Fibroblast of lung (primary cell): ENCODE results near the gene COL4A2. TPM values are rescaled to one million over a fixed set of nuclear protein-coding genes. Genes with fewer than 3 reads are reported as not detected.

Experiments
- DNase-seq, 2 donors: peaks; one replicate each; pipeline versions ENCODE4 v3.0.0 to v3.0.0-alpha.2; 2010; ENCODE audit warnings: low read depth in 2 of 2
- H2AFZ ChIP-seq: 2 replicates; pipeline ENCODE4 v1.5.1; 2012; ENCODE audit warnings: low read length, control low read depth, inconsistent platforms
- H3K27ac ChIP-seq: 2 replicates; pipeline ENCODE4 v1.5.1; 2011; ENCODE audit warnings: low read length, control low read depth; ENCODE audit not compliant: insufficient read depth
- H3K27me3 ChIP-seq: 2 replicates; pipeline ENCODE4 v1.5.1; 2011; ENCODE audit warnings: mild to moderate bottlenecking, low read length; ENCODE audit not compliant: control insufficient read depth, insufficient read depth
- H3K36me3 ChIP-seq: 2 replicates; pipeline ENCODE4 v1.5.1; 2011; ENCODE audit warnings: low read length; ENCODE audit not compliant: control insufficient read depth, insufficient read depth
- H3K4me1 ChIP-seq: 2 replicates; pipeline ENCODE4 v1.5.1; 2011; ENCODE audit warnings: low read length; ENCODE audit not compliant: control insufficient read depth, insufficient read depth; ENCODE audit errors: extremely low read depth
- H3K4me2 ChIP-seq: 2 replicates; pipeline ENCODE4 v1.5.1; 2011; ENCODE audit warnings: low read length, control low read depth; ENCODE audit not compliant: insufficient read depth; ENCODE audit errors: extremely low read depth
- H3K4me3 ChIP-seq, 4 experiments: fragments of 200-600 bp in 1 of 4; sonication (generic) in 1 of 4; replicated peaks in 1 of 4; 2 replicates each; pipeline ENCODE4 v1.5.1; 2011 to 2016; ENCODE audit warnings: low read length in 4 of 4, low read depth in 3 of 4, mild to moderate bottlenecking in 3 of 4, control low read depth in 2 of 4, inconsistent platforms in 1 of 4, mixed read lengths in 1 of 4; ENCODE audit not compliant: insufficient read depth in 1 of 4; ENCODE audit errors: control extremely low read depth in 1 of 4
- H3K79me2 ChIP-seq: 2 replicates; pipeline ENCODE4 v1.5.1; 2012; ENCODE audit warnings: mild to moderate bottlenecking, low read length, inconsistent platforms; ENCODE audit not compliant: control insufficient read depth, insufficient read depth
- H3K9ac ChIP-seq: 2 replicates; pipeline ENCODE4 v1.5.1; 2011; ENCODE audit warnings: mild to moderate bottlenecking, low read length, control low read depth; ENCODE audit not compliant: insufficient read depth
- H3K9me3 ChIP-seq: 2 replicates; pipeline ENCODE4 v1.5.1; 2012; ENCODE audit warnings: low read depth, low read length; ENCODE audit not compliant: control insufficient read depth, insufficient read depth
- H4K20me1 ChIP-seq: 2 replicates; pipeline ENCODE4 v1.5.1; 2011; ENCODE audit warnings: low read length; ENCODE audit not compliant: control insufficient read depth, insufficient read depth; ENCODE audit errors: extremely low read depth
- EZH2 ChIP-seq: IDR thresholded peaks from 2 replicates; pipeline ENCODE4 v1.5.1; 2012; ENCODE audit warnings: low read length, control low read depth, mild to moderate bottlenecking; ENCODE audit errors: missing control alignments
- polyA plus RNA-seq, 2 donors: library from polyadenylated mRNA; depleted of rRNA in 1 of 2; stranded (reverse) in 1 of 2; unstranded in 1 of 2; fragments of >200 nt; gene quantifications; 2 replicates each; pipeline ENCODE4 v1.2.1, GENCODE V29; 2011 to 2012; ENCODE audit warnings: missing spikeins in 1 of 2
- total RNA-seq: library from RNA; depleted of rRNA; stranded (reverse); fragments of >200 nt; gene quantifications from 2 replicates; pipeline ENCODE4 v1.2.1, GENCODE V29; 2014
- TF ChIP-seq, protein P1 (sequence below), 2 donors: IDR thresholded peaks in 1 of 2; conservative IDR thresholded peaks in 1 of 2; 1 replicate in 1 of 2; 2 replicates in 1 of 2; pipeline ENCODE4 v1.5.1; 2011 to 2012; ENCODE audit warnings: low read length in 2 of 2, control low read depth in 1 of 2, inconsistent platforms in 1 of 2, low read depth in 1 of 2, mild to moderate bottlenecking in 1 of 2

COL4A2 gene
- total and polyA plus RNA-seq, 2 donors (not counting 1 experiment from before 2014, with no cell fraction given) = 93.1 to 463 TPM

DNA sequence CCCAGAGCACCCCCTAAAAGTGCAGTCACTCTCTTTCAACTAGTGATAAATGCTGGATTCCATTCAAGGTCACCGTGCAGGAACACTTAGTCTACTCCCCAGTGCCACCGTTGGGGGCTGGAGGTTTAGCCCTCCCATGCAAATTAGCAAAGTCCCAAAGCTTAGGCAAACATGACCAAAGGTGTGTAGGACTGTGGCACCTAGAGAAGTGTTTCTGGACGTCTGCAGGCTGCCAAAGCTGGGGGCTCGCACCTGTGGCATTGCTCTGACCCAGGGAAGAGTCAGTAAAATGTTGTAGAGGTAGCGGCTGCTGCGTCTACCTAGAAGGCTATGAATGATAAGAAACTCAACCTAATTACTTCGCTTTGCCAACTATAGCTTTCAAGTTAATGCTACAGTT lies 14.0 kb upstream of the COL4A2 start:
- no peaks in the 10 kb centered on the region for H4K20me1 ChIP-seq
- H3K4me1 ChIP-seq = peaks cover 2% of the 10 kb centered on the region
- H3K27ac ChIP-seq = no peak overlapping the region
- H2AFZ ChIP-seq = no peak overlapping the region
- H3K4me3 ChIP-seq = no peak overlapping the region
- H3K9me3 ChIP-seq = no peaks in the 10 kb centered on the region
- no peak for DNase-seq
- no peak overlapping the region for H3K4me2 ChIP-seq
- TF ChIP-seq, protein P1, sequence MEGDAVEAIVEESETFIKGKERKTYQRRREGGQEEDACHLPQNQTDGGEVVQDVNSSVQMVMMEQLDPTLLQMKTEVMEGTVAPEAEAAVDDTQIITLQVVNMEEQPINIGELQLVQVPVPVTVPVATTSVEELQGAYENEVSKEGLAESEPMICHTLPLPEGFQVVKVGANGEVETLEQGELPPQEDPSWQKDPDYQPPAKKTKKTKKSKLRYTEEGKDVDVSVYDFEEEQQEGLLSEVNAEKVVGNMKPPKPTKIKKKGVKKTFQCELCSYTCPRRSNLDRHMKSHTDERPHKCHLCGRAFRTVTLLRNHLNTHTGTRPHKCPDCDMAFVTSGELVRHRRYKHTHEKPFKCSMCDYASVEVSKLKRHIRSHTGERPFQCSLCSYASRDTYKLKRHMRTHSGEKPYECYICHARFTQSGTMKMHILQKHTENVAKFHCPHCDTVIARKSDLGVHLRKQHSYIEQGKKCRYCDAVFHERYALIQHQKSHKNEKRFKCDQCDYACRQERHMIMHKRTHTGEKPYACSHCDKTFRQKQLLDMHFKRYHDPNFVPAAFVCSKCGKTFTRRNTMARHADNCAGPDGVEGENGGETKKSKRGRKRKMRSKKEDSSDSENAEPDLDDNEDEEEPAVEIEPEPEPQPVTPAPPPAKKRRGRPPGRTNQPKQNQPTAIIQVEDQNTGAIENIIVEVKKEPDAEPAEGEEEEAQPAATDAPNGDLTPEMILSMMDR (conservative IDR thresholded peaks at IDR 0.05 in 1 of 2, IDR thresholded peaks at IDR 0.05 in 1 of 2; ENCODE audit: low read depth in 1 of 2, low read length in 2 of 2) = no peak
- TF ChIP-seq EZH2 = no peak
- peaks cover 51% of the 10 kb centered on the region for H3K79me2 ChIP-seq
- H3K9ac ChIP-seq = no peak overlapping the region
- H3K36me3 ChIP-seq = no peaks in the 10 kb centered on the region
- no peaks in the 10 kb centered on the region for H3K27me3 ChIP-seq

DNA sequence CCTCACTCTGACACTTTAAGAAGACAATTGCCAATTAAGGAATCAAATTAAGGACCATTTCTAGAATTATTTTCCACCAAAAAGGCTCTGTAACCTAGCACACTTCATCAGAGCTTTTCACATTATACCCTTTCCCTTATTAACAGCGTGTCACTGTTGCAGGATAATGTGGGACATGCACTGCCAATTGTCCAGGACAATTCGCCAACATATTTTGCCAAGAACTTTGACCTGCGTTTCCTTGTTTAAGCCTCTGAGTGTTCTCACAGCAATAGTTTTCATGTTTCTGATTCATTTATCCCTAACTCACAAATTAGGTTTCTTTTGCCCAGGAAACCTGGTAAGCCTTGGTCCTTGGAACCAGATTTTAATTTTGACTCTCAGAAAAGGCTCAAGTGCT lies 13.4 kb upstream of the COL4A2 start:
- no peak overlapping the region for H3K9ac ChIP-seq
- no peak overlapping the region for H3K27ac ChIP-seq
- no peaks in the 10 kb centered on the region for H4K20me1 ChIP-seq
- no peaks in the 10 kb centered on the region for H3K36me3 ChIP-seq
- H3K79me2 ChIP-seq = peaks cover 55% of the 10 kb centered on the region
- H2AFZ ChIP-seq = no peak overlapping the region
- TF ChIP-seq EZH2 = no peak
- TF ChIP-seq, protein P1 (conservative IDR thresholded peaks at IDR 0.05 in 1 of 2, IDR thresholded peaks at IDR 0.05 in 1 of 2; ENCODE audit: low read depth in 1 of 2, low read length in 2 of 2) = no peak
- H3K9me3 ChIP-seq = no peaks in the 10 kb centered on the region
- no peaks in the 10 kb centered on the region for H3K27me3 ChIP-seq
- H3K4me2 ChIP-seq = no peak overlapping the region
- H3K4me1 ChIP-seq = peaks cover 5% of the 10 kb centered on the region
- no peak for DNase-seq
- no peak overlapping the region for H3K4me3 ChIP-seq

DNA sequence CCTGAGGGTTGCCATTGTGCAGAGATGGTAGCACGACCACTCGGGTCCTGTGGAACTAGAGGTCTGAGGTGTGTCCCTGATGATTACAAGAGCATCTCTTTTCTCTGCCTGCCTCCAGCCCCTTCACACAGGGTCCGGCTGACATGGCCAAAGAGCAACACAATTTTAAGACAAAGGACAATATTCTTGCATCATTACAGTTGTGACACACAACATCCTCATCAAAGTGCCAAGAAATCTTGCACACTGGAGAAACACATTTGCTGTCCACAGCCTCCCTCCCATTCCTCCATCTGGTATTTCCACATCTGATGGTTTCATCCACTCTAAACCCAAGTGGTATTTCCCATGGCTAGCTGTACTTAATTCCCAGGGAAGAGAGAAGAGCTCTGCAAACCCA lies 12.9 kb upstream of the COL4A2 start:
- peaks cover 10% of the 10 kb centered on the region for H3K4me1 ChIP-seq
- no peaks in the 10 kb centered on the region for H3K9me3 ChIP-seq
- no peaks in the 10 kb centered on the region for H3K27me3 ChIP-seq
- DNase-seq = peak in 1 of 2 donors; percentile 82
- H2AFZ ChIP-seq = no peak overlapping the region
- H3K79me2 ChIP-seq = peaks cover 57% of the 10 kb centered on the region
- no peak overlapping the region for H3K9ac ChIP-seq
- no peak overlapping the region for H3K4me3 ChIP-seq
- TF ChIP-seq EZH2 = no peak
- TF ChIP-seq, protein P1 (conservative IDR thresholded peaks at IDR 0.05 in 1 of 2, IDR thresholded peaks at IDR 0.05 in 1 of 2; ENCODE audit: low read depth in 1 of 2, low read length in 2 of 2) = no peak
- H4K20me1 ChIP-seq = no peaks in the 10 kb centered on the region
- H3K27ac ChIP-seq = no peak overlapping the region
- H3K36me3 ChIP-seq = no peaks in the 10 kb centered on the region
- H3K4me2 ChIP-seq = no peak overlapping the region
